ENCODE data around the gene MGAT3.
"Not testable (repeated sequence)": the region's sequence is repeated elsewhere in the genome, so short reads cannot be mapped to it uniquely, and the experiment has no call there.

The MGAT3 gene

DNA sequence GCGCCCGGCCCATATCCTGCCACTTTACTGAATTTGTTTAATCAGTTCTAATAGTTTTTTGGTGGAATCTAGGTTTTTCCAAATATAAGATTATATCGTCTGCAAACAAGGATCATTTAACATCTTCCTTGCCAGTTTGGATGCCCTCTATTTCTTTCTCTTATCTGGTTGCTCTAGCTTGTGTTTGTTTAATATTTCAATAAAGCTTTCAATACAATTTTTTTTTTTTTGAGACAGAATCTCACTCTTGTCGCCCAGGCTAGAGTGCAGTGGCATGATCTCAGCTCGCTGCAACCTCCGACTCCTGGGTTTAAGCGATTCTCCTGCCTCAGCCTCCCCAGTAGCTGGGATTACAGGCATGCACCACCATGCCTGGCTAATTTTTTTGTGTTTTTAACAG, 43.6 kb upstream of the MGAT3 start:
- POLR2A ChIA-PET: interaction anchor here (1.4 to 2.4 kb wide), 2 partner anchors 8 to 93 kb away, joined by 3 to 7 read pairs; partner anchors contain the start of gene RPL3
- CTCF ChIA-PET: interaction anchor here (0.5 kb wide), 1 partner anchor 76 kb away, joined by 5 read pairs; no protein-coding TSS in a partner anchor
- peak; percentile 84 for TF ChIP-seq ZNF384 (IDR thresholded peaks at IDR 0.05)
- DNase-seq (ENCODE audit: extremely low spot score): not testable (repeated sequence)

DNA sequence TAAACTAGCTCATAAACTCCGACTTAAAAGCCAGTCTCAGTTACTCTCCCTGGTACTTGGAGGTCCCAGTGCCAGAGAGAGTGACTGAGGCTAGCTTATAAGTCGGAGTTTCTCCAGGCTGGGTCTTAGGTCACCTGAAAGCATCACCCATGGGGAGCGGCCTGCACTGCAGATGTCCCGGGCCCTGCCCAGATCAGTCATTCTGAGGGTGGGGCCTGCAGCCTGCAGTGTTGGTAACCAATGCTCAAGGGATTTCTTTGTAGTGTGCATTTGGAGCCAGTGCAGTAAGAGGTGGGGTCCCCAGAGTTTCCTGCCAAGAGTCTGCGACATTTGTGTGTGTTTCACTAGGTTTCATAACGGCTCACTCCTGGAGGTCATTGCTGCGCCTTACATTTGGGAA, 42.4 kb upstream of the MGAT3 start:
- ChIA-PET CTCF (interaction anchor here (1.4 kb wide), 1 partner anchor 23 kb away, joined by 3 read pairs; no protein-coding TSS in a partner anchor), POLR2A (interaction anchor here (0.6 to 1.4 kb wide), 2 partner anchors 10 to 106 kb away, joined by 3 to 4 read pairs; partner anchors contain the start of gene ATF4)
- TF ChIP-seq L3MBTL2 (conservative IDR thresholded peaks at IDR 0.05) (no peak), CTBP1 (IDR thresholded peaks at IDR 0.05; ENCODE audit: borderline replicate concordance) (no peak), FOXM1 (IDR thresholded peaks at IDR 0.05; ENCODE audit: borderline replicate concordance) (no peak), FOXK2 (IDR thresholded peaks at IDR 0.05) (no peak), BHLHE40 (IDR thresholded peaks at IDR 0.05; ENCODE audit: borderline replicate concordance) (no peak), FOXA1 (IDR thresholded peaks at IDR 0.05) (no peak), SUZ12 (IDR thresholded peaks at IDR 0.05) (no peak), ZNF384 (IDR thresholded peaks at IDR 0.05) (no peak), TARDBP (IDR thresholded peaks at IDR 0.05) (no peak), LEF1 (IDR thresholded peaks at IDR 0.05; ENCODE audit: borderline replicate concordance) (no peak), NFRKB (IDR thresholded peaks at IDR 0.05) (no peak), ELF4 (IDR thresholded peaks at IDR 0.05) (no peak), SP1 (IDR thresholded peaks at IDR 0.05) (no peak), HDGF (IDR thresholded peaks at IDR 0.05; ENCODE audit: borderline replicate concordance) (no peak), ARNT (IDR thresholded peaks at IDR 0.05) (no peak)
- TF ChIP-seq, protein P1, sequence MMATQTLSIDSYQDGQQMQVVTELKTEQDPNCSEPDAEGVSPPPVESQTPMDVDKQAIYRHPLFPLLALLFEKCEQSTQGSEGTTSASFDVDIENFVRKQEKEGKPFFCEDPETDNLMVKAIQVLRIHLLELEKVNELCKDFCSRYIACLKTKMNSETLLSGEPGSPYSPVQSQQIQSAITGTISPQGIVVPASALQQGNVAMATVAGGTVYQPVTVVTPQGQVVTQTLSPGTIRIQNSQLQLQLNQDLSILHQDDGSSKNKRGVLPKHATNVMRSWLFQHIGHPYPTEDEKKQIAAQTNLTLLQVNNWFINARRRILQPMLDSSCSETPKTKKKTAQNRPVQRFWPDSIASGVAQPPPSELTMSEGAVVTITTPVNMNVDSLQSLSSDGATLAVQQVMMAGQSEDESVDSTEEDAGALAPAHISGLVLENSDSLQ (IDR thresholded peaks at IDR 0.05): no peak

DNA sequence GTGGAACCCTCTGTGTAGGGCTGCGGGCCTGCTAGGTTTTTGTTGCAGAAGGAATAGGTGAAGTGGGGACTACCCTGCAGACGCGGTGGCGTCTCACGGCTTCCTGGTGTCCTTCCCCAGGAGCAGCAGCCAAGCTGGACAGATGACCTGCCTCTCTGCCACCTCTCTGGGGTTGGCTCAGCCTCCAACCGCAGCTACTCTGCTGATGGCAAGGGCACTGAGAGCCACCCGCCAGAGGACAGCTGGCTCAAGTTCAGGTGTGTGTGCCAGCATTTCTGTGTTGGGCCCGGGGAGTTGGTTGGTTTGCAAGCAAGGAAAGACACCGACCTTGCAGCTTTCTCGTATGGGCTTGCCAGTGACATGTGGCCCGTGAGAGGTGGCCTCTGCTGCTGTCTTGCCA, 41.9 kb upstream of the MGAT3 start:
- CTCF ChIA-PET: interaction anchor here (1.4 kb wide), 1 partner anchor 22 kb away, joined by 3 read pairs; no protein-coding TSS in a partner anchor
- POLR2A ChIA-PET: no interaction called here
- TF ChIP-seq FOXA1 (IDR thresholded peaks at IDR 0.05) (no peak), FOXK2 (IDR thresholded peaks at IDR 0.05) (no peak), NFRKB (IDR thresholded peaks at IDR 0.05) (no peak), ARNT (IDR thresholded peaks at IDR 0.05) (no peak), HDGF (IDR thresholded peaks at IDR 0.05; ENCODE audit: borderline replicate concordance) (no peak), SUZ12 (IDR thresholded peaks at IDR 0.05) (no peak), CTBP1 (IDR thresholded peaks at IDR 0.05; ENCODE audit: borderline replicate concordance) (no peak), TARDBP (IDR thresholded peaks at IDR 0.05) (no peak), FOXM1 (IDR thresholded peaks at IDR 0.05; ENCODE audit: borderline replicate concordance) (no peak), SP1 (IDR thresholded peaks at IDR 0.05) (no peak), ELF4 (IDR thresholded peaks at IDR 0.05) (no peak), L3MBTL2 (conservative IDR thresholded peaks at IDR 0.05) (no peak), LEF1 (IDR thresholded peaks at IDR 0.05; ENCODE audit: borderline replicate concordance) (no peak), ZNF384 (IDR thresholded peaks at IDR 0.05) (no peak), BHLHE40 (IDR thresholded peaks at IDR 0.05; ENCODE audit: borderline replicate concordance) (no peak)
- TF ChIP-seq, protein P1 (IDR thresholded peaks at IDR 0.05): no peak
- no peak for DNase-seq (ENCODE audit: extremely low spot score)

More for the DNA sequence above, 42.4 kb upstream of the MGAT3 start:
- no peak for DNase-seq (ENCODE audit: extremely low spot score)

DNA sequence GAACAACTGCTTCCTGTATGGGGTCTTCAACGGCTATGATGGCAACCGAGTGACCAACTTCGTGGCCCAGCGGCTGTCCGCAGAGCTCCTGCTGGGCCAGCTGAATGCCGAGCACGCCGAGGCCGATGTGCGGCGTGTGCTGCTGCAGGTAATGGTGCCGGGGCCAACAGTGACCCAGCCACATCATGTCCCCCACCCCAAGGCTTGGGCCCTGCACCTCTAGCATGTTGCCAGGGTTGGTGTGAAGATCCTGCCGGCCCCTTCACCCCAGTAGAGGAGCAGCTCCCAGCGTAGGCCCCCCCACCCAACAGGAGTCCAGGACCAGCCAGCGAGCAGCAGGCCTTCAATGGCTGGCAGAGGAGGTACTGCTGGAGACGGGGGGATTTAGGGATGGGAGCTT, 41.3 kb upstream of the MGAT3 start:
- DNase-seq (ENCODE audit: extremely low spot score): no peak
- CTCF ChIA-PET: interaction anchor here (1.4 kb wide), 1 partner anchor 22 kb away, joined by 3 read pairs; no protein-coding TSS in a partner anchor
- TF ChIP-seq SUZ12 (IDR thresholded peaks at IDR 0.05): no peak
- POLR2A ChIA-PET: interaction anchor here (1.5 kb wide), 1 partner anchor 96 kb away, joined by 4 read pairs; the partner anchor contains the start of gene RPL3

DNA sequence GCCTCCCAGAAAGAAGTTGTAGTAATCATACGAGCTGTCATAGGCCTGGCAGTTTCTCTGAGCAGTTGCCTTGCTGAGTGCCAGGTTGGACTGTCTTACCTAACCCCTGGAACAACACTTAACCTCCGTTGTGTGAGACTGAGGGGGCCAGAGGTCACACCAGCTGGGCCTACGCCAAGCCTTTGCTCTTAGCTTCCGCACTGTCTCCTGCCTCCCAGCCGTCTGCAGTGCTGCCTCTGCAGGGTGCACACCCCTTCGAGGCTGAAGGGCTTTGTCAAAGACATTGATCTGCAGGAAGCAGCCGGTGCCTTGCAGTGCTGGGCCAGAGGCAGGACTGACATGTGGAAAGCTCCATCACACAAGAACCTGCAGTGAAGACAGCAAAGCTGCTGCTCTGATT, 40.5 kb upstream of the MGAT3 start:
- no peak for DNase-seq (ENCODE audit: extremely low spot score)

DNA sequence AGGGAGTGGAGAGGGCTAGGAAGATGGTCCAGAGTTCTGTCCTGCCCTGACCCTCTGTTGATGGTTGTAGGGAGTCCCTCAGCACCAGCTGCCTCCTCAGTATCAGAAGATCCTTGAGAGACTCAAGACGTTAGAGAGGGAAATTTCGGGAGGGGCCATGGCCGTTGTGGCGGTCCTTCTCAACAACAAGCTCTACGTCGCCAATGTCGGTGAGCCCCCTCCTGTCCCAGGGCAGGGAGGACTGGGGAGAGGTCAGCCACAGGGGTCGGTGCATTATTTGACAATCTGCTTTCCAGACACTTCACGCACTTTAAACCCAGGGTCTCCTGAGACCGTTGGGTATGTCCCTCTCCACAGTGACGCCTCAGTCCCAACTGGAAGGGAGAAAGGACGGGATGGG, 39.2 kb upstream of the MGAT3 start:
- DNase-seq (ENCODE audit: extremely low spot score): no peak
- ChIA-PET POLR2A (no interaction called here), CTCF (interaction anchor here (0.6 kb wide), 1 partner anchor 74 kb away, joined by 3 read pairs; no protein-coding TSS in a partner anchor)
- TF ChIP-seq ARNT (IDR thresholded peaks at IDR 0.05) (no peak), ZNF384 (IDR thresholded peaks at IDR 0.05) (no peak), FOXK2 (IDR thresholded peaks at IDR 0.05) (no peak), CTBP1 (IDR thresholded peaks at IDR 0.05; ENCODE audit: borderline replicate concordance) (no peak), TARDBP (IDR thresholded peaks at IDR 0.05) (no peak), FOXM1 (IDR thresholded peaks at IDR 0.05; ENCODE audit: borderline replicate concordance) (no peak), FOXA1 (IDR thresholded peaks at IDR 0.05) (no peak), NFRKB (IDR thresholded peaks at IDR 0.05) (no peak), BHLHE40 (IDR thresholded peaks at IDR 0.05; ENCODE audit: borderline replicate concordance) (no peak)

More for the DNA sequence above, 40.5 kb upstream of the MGAT3 start:
- CTCF ChIA-PET: no interaction called here
- TF ChIP-seq FOXK2 (IDR thresholded peaks at IDR 0.05) (no peak), NFRKB (IDR thresholded peaks at IDR 0.05) (no peak), SP1 (IDR thresholded peaks at IDR 0.05) (no peak), HDGF (IDR thresholded peaks at IDR 0.05; ENCODE audit: borderline replicate concordance) (no peak), SUZ12 (IDR thresholded peaks at IDR 0.05) (no peak), CTBP1 (IDR thresholded peaks at IDR 0.05; ENCODE audit: borderline replicate concordance) (no peak), FOXA1 (IDR thresholded peaks at IDR 0.05) (no peak), LEF1 (IDR thresholded peaks at IDR 0.05; ENCODE audit: borderline replicate concordance) (no peak), L3MBTL2 (conservative IDR thresholded peaks at IDR 0.05) (no peak), ARNT (IDR thresholded peaks at IDR 0.05) (no peak), BHLHE40 (IDR thresholded peaks at IDR 0.05; ENCODE audit: borderline replicate concordance) (no peak), TARDBP (IDR thresholded peaks at IDR 0.05) (no peak), FOXM1 (IDR thresholded peaks at IDR 0.05; ENCODE audit: borderline replicate concordance) (no peak)
- TF ChIP-seq, protein P1 (IDR thresholded peaks at IDR 0.05): no peak
- POLR2A ChIA-PET: interaction anchor here (1.5 kb wide), 1 partner anchor 96 kb away, joined by 4 read pairs; the partner anchor contains the start of gene RPL3
